GM06990 (cell line): Measurements from ENCODE around the gene CSRP3.

Experiments used
- DNase-seq: peaks from one replicate; pipeline ENCODE4 v3.0.0-alpha.2; 2011; ENCODE audit not compliant: insufficient read length; ENCODE audit errors: extremely low read depth
- H3K27me3 ChIP-seq: replicated peaks from 2 replicates; pipeline ENCODE4 v1.6.0; 2011; ENCODE audit warnings: low read length; ENCODE audit not compliant: control insufficient read depth, insufficient read depth
- H3K36me3 ChIP-seq: 2 replicates; pipeline ENCODE4 v1.5.1; 2011; ENCODE audit warnings: low read length; ENCODE audit not compliant: control insufficient read depth, insufficient read depth
- H3K4me3 ChIP-seq: replicated peaks from 2 replicates; pipeline ENCODE4 v1.5.1; 2011; ENCODE audit warnings: low read depth, mild to moderate bottlenecking, control low read depth, low read length
- TF ChIP-seq, protein P1 (sequence below): IDR thresholded peaks from 2 replicates; pipeline ENCODE4 v1.5.1; 2011; ENCODE audit warnings: low read length, control low read depth, mild to moderate bottlenecking, inconsistent platforms; ENCODE audit not compliant: insufficient read depth, poor library complexity, severe bottlenecking

The CSRP3 gene

DNA sequence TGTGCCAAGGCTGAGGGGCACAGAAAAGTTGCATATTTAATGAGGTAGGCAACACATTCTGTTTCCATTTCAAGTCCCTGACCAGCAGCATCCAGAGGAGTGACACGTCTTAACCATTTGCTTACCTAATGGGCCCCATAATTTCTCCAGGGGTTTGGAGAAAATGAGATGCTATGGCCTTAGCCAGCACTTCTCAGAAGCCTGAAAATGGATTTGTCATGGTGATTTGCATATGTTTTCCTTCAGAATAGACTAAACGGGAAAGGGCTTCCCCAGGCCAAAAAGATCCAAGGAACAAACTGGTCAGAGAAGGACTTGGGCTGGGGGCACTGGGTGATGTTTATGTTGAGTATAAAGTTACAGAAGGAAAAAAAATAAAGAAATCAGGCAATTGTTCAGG lies 16.7 kb downstream of the CSRP3 start:
- no peaks in the 10 kb centered on the region for H3K27me3 ChIP-seq
- no peak for DNase-seq

GRCh38 chr11:19183646-19184045 lies 18.1 kb downstream of the CSRP3 start:
- Histone ChIP-seq H3K27me3 (no peaks in the 10 kb centered on the region), H3K4me3 (no peak overlapping the region), H3K36me3 (no peaks in the 10 kb centered on the region)
- DNase-seq = no peak
- TF ChIP-seq, protein P1, sequence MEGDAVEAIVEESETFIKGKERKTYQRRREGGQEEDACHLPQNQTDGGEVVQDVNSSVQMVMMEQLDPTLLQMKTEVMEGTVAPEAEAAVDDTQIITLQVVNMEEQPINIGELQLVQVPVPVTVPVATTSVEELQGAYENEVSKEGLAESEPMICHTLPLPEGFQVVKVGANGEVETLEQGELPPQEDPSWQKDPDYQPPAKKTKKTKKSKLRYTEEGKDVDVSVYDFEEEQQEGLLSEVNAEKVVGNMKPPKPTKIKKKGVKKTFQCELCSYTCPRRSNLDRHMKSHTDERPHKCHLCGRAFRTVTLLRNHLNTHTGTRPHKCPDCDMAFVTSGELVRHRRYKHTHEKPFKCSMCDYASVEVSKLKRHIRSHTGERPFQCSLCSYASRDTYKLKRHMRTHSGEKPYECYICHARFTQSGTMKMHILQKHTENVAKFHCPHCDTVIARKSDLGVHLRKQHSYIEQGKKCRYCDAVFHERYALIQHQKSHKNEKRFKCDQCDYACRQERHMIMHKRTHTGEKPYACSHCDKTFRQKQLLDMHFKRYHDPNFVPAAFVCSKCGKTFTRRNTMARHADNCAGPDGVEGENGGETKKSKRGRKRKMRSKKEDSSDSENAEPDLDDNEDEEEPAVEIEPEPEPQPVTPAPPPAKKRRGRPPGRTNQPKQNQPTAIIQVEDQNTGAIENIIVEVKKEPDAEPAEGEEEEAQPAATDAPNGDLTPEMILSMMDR = no peak

More for the DNA sequence above, 16.7 kb downstream of the CSRP3 start:
- H3K4me3 ChIP-seq = no peak overlapping the region
- no peaks in the 10 kb centered on the region for H3K36me3 ChIP-seq
- TF ChIP-seq, protein P1 = no peak

DNA sequence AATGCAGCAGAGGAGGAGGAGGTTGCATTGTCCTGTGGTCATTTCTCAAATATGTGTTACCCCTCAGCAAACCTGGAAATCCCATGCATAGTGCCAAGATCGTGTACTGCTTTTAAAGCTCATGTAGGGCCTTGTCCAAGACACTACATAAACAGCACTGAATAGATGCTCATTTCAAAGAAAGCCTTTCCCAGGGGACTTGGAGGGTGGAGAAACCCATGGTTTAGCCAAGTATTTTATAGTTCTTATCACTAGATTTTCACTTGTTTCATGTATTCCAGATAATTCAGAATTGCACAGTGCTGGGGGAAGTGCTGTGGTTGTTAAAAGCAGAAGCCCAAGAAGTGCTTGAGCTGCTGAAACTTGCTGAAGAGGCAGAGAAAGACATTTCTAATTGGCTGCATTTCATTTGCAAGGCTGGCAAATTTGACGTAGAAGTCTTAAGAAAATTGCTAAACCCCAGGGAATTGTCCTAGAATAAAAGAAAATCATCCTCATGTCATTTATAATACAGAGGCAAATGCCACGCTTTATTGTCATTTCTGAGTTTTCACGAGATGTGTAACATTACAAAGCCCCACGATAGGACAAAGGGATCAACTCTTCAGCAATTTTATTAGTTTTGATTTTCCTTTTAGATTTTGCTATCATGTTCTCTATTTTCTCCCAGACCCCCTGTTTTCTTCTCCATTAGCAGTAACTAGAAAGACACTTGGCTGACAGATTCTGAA lies 20.1 kb downstream of the CSRP3 start:
- DNase-seq = no peak
- H3K36me3 ChIP-seq = peaks cover 2% of the 10 kb centered on the region
- TF ChIP-seq, protein P1 = no peak
- H3K27me3 ChIP-seq = no peaks in the 10 kb centered on the region
- no peak overlapping the region for H3K4me3 ChIP-seq

DNA sequence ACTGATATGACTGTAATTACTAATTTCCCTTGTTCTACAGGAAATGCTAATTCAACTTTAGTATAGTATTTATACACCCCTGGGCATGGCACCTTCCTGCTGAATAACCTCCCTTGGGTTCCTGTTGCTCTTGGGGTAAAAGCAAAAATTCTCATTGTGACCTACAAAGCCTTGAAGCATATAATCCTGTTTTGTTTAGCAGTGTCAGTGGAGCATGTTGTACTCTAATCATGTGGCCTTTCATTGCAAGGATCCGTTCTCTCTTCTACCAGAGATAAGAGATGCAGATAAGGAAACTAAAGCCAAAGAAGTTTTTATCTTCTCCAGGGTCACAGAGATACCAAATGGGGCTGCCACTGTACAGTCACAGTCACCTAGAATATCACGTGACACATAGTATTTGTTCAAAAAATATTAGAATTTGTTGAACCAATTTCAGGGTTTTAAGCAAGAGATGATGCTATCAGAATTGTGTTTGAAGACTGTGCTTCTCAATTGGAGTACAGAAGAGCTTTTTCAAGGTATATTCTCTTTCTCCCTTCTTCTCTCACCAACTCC lies 25.1 kb downstream of the CSRP3 start:
- Histone ChIP-seq H3K27me3 (no peaks in the 10 kb centered on the region), H3K4me3 (no peak overlapping the region), H3K36me3 (peaks cover 9% of the 10 kb centered on the region)
- no peak for DNase-seq
- TF ChIP-seq, protein P1 = no peak

GRCh38 chr11:19173964-19174638 lies 27.7 kb downstream of the CSRP3 start:
- TF ChIP-seq, protein P1 = no peak
- Histone ChIP-seq H3K36me3 (peaks cover 11% of the 10 kb centered on the region), H3K4me3 (no peak overlapping the region), H3K27me3 (no peaks in the 10 kb centered on the region)
- no peak for DNase-seq
